ENCODE results near the gene COPS3.
A peak's percentile ranks its signal among the peaks of the same experiment; 100 is the strongest.

The COPS3 gene

GRCh38 chr17:17313350-17313991, 32.4 kb upstream of the COPS3 start:
- Histone ChIP-seq H3K27me3 (ENCODE audit: insufficient read depth, low read length) (no peaks in the 10 kb centered on the region), H3K4ac (ENCODE audit: low read depth, low read length) (no peak overlapping the region), H3K4me3 (ENCODE audit: low read depth, low read length) (no peak overlapping the region), H3K79me1 (ENCODE audit: low read length) (no peaks in the 10 kb centered on the region), H3K4me1 (ENCODE audit: control insufficient read depth in 1 of 2, insufficient read depth in 2 of 2, low read length in 2 of 2) (no peaks in the 10 kb centered on the region), H3K27ac (ENCODE audit: low read depth, low read length) (no peak overlapping the region), H3K18ac (ENCODE audit: low read length) (no peak overlapping the region), H4K12ac (ENCODE audit: low read depth, low read length) (no peak overlapping the region), H3K36me3 (ENCODE audit: control insufficient read depth in 1 of 2, insufficient read depth in 2 of 2, low read length in 2 of 2) (peaks cover 0 to 2% of the 10 kb centered on the region in 2 experiments), H2BK120ac (ENCODE audit: insufficient read depth, low read length, poor library complexity) (no peak overlapping the region), H4K91ac (ENCODE audit: low read depth, low read length) (no peak overlapping the region), H3K14ac (ENCODE audit: low read length) (no peak overlapping the region), H2AFZ (ENCODE audit: insufficient read depth, low read length, poor library complexity) (no peak overlapping the region), H2BK12ac (ENCODE audit: low read length) (no peak overlapping the region), H2AK5ac (ENCODE audit: low read length) (no peak overlapping the region), H2BK5ac (ENCODE audit: low read depth, low read length, poor library complexity) (no peak overlapping the region), H3K9ac (ENCODE audit: low read length) (no peak overlapping the region), H3K4me2 (ENCODE audit: low read length) (no peak overlapping the region), H3K9me3 (ENCODE audit: insufficient read depth, low read depth, low read length) (no peaks in the 10 kb centered on the region), H4K8ac (ENCODE audit: low read depth, low read length) (no peak overlapping the region), H3K79me2 (ENCODE audit: control insufficient read depth, insufficient read depth, low read length, poor library complexity) (no peaks in the 10 kb centered on the region), H3K23ac (ENCODE audit: low read length) (no peak overlapping the region)
- DNase-seq = peak; percentile 3 to 50
- WGBS (ENCODE audit: extremely low coverage, insufficient coverage, insufficient read length) = no CpG with 5 or more reads among the region's 12 CpGs

- no peak for DNase-seq
- Histone ChIP-seq H3K14ac (ENCODE audit: low read length) (no peak overlapping the region), H3K79me2 (ENCODE audit: control insufficient read depth, insufficient read depth, low read length, poor library complexity) (no peaks in the 10 kb centered on the region), H3K79me1 (ENCODE audit: low read length) (no peaks in the 10 kb centered on the region), H2AFZ (ENCODE audit: insufficient read depth, low read length, poor library complexity) (no peak overlapping the region), H3K9ac (ENCODE audit: low read length) (no peak overlapping the region), H3K23ac (ENCODE audit: low read length) (no peak overlapping the region), H3K36me3 (ENCODE audit: control insufficient read depth in 1 of 2, insufficient read depth in 2 of 2, low read length in 2 of 2) (peaks cover 0 to 2% of the 10 kb centered on the region in 2 experiments), H2BK5ac (ENCODE audit: low read depth, low read length, poor library complexity) (no peak overlapping the region), H4K91ac (ENCODE audit: low read depth, low read length) (no peak overlapping the region), H2AK5ac (ENCODE audit: low read length) (no peak overlapping the region), H2BK12ac (ENCODE audit: low read length) (no peak overlapping the region), H3K4me1 (ENCODE audit: control insufficient read depth in 1 of 2, insufficient read depth in 2 of 2, low read length in 2 of 2) (no peaks in the 10 kb centered on the region), H3K18ac (ENCODE audit: low read length) (no peak overlapping the region), H4K12ac (ENCODE audit: low read depth, low read length) (no peak overlapping the region), H2BK120ac (ENCODE audit: insufficient read depth, low read length, poor library complexity) (no peak overlapping the region), H3K4me3 (ENCODE audit: low read depth, low read length) (no peak overlapping the region), H3K27me3 (ENCODE audit: insufficient read depth, low read length) (peaks cover under 1% of the 10 kb centered on the region), H3K27ac (ENCODE audit: low read depth, low read length) (no peak overlapping the region), H3K4ac (ENCODE audit: low read depth, low read length) (no peak overlapping the region), H3K9me3 (ENCODE audit: insufficient read depth, low read depth, low read length) (no peaks in the 10 kb centered on the region), H4K8ac (ENCODE audit: low read depth, low read length) (no peak overlapping the region), H3K4me2 (ENCODE audit: low read length) (no peak overlapping the region)
- no CpG with 5 or more reads among the region's 1 CpG for WGBS (ENCODE audit: extremely low coverage, insufficient coverage, insufficient read length)
These were observed 28.3 kb upstream of the COPS3 start for GRCh38 chr17:17309356-17309755.

GRCh38 chr17:17305281-17305801, 24.3 kb upstream of the COPS3 start:
- no CpG with 5 or more reads among the region's 8 CpGs for WGBS (ENCODE audit: extremely low coverage, insufficient coverage, insufficient read length)
- Histone ChIP-seq H3K4me1 (ENCODE audit: control insufficient read depth in 1 of 2, insufficient read depth in 2 of 2, low read length in 2 of 2) (peaks cover 5 to 7% of the 10 kb centered on the region in 2 experiments), H3K27ac (ENCODE audit: low read depth, low read length) (no peak overlapping the region), H3K9me3 (ENCODE audit: insufficient read depth, low read depth, low read length) (no peaks in the 10 kb centered on the region), H3K27me3 (ENCODE audit: insufficient read depth, low read length) (peaks cover 5% of the 10 kb centered on the region), H3K36me3 (ENCODE audit: control insufficient read depth in 1 of 2, insufficient read depth in 2 of 2, low read length in 2 of 2) (no peaks in the 10 kb centered on the region), H2BK120ac (ENCODE audit: insufficient read depth, low read length, poor library complexity) (no peak overlapping the region), H4K8ac (ENCODE audit: low read depth, low read length) (no peak overlapping the region), H3K18ac (ENCODE audit: low read length) (no peak overlapping the region), H4K91ac (ENCODE audit: low read depth, low read length) (no peak overlapping the region), H3K9ac (ENCODE audit: low read length) (no peak overlapping the region), H2BK5ac (ENCODE audit: low read depth, low read length, poor library complexity) (no peak overlapping the region), H2BK12ac (ENCODE audit: low read length) (no peak overlapping the region), H2AFZ (ENCODE audit: insufficient read depth, low read length, poor library complexity) (no peak overlapping the region), H3K23ac (ENCODE audit: low read length) (no peak overlapping the region), H3K4ac (ENCODE audit: low read depth, low read length) (no peak overlapping the region), H3K4me3 (ENCODE audit: low read depth, low read length) (no peak overlapping the region), H3K14ac (ENCODE audit: low read length) (no peak overlapping the region), H4K12ac (ENCODE audit: low read depth, low read length) (no peak overlapping the region), H3K4me2 (ENCODE audit: low read length) (no peak overlapping the region), H2AK5ac (ENCODE audit: low read length) (no peak overlapping the region), H3K79me1 (ENCODE audit: low read length) (peaks cover 5% of the 10 kb centered on the region), H3K79me2 (ENCODE audit: control insufficient read depth, insufficient read depth, low read length, poor library complexity) (peaks cover 6% of the 10 kb centered on the region)
- DNase-seq = peak in 1 of 2 donors; percentile 18

GRCh38 chr17:17304521-17304985, 23.5 kb upstream of the COPS3 start:
- Histone ChIP-seq H3K27ac (ENCODE audit: low read depth, low read length) (no peak overlapping the region), H3K9me3 (ENCODE audit: insufficient read depth, low read depth, low read length) (no peaks in the 10 kb centered on the region), H3K4ac (ENCODE audit: low read depth, low read length) (no peak overlapping the region), H3K4me1 (ENCODE audit: control insufficient read depth in 1 of 2, insufficient read depth in 2 of 2, low read length in 2 of 2) (peaks cover 5 to 7% of the 10 kb centered on the region in 2 experiments), H3K79me2 (ENCODE audit: control insufficient read depth, insufficient read depth, low read length, poor library complexity) (peaks cover 6% of the 10 kb centered on the region), H3K79me1 (ENCODE audit: low read length) (peaks cover 5% of the 10 kb centered on the region), H3K14ac (ENCODE audit: low read length) (no peak overlapping the region), H4K12ac (ENCODE audit: low read depth, low read length) (no peak overlapping the region), H2BK120ac (ENCODE audit: insufficient read depth, low read length, poor library complexity) (no peak overlapping the region), H3K4me2 (ENCODE audit: low read length) (no peak overlapping the region), H2AK5ac (ENCODE audit: low read length) (no peak overlapping the region), H3K27me3 (ENCODE audit: insufficient read depth, low read length) (peaks cover 5% of the 10 kb centered on the region), H2AFZ (ENCODE audit: insufficient read depth, low read length, poor library complexity) (no peak overlapping the region), H3K9ac (ENCODE audit: low read length) (no peak overlapping the region), H2BK12ac (ENCODE audit: low read length) (no peak overlapping the region), H3K18ac (ENCODE audit: low read length) (no peak overlapping the region), H4K8ac (ENCODE audit: low read depth, low read length) (no peak overlapping the region), H3K23ac (ENCODE audit: low read length) (no peak overlapping the region), H4K91ac (ENCODE audit: low read depth, low read length) (no peak overlapping the region), H2BK5ac (ENCODE audit: low read depth, low read length, poor library complexity) (no peak overlapping the region), H3K4me3 (ENCODE audit: low read depth, low read length) (no peak overlapping the region), H3K36me3 (ENCODE audit: control insufficient read depth in 1 of 2, insufficient read depth in 2 of 2, low read length in 2 of 2) (no peaks in the 10 kb centered on the region)
- WGBS (ENCODE audit: extremely low coverage, insufficient coverage, insufficient read length) = no CpG with 5 or more reads among the region's 2 CpGs
- DNase-seq = no peak

Measured in trophoblast cell (in vitro differentiated cells and primary cell).